ENCODE results near the gene BTG4.

The BTG4 gene

DNA sequence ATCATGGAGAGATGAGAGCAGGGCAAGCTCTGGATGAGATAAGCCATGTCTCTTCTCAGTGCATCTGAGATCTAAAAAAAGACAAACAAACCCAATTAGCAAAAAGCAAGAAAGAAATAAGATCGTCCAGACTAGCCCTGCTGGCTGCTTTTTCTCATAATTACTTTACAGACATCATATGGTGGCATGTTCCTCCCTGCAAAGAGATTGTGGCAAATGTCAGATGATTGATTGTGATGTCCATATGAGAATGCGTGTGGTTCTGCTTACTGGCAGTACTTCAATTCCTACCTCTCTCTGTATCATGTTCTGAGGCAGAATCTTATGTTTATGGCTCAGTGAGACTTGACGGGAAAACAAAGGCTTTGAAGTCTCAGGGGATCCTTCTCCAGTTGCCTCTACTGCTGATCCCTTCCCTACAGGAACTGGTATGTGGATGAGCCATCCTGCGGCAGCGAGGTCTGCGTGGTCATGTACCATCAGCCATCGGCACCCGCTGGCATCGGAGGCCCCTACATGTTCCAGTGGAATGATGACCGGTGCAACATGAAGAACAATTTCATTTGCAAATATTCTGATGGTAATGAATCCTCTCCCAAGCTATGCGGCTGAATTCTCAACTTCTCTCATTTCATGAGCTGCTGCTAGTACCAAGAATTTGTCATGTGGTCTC, 37.1 kb upstream of the BTG4 start:
- Histone ChIP-seq H4K20me1 (ENCODE audit: insufficient read depth, low read length) (no peaks in the 10 kb centered on the region), H3K4me1 (ENCODE audit: insufficient read depth, low read length) (no peaks in the 10 kb centered on the region), H2AFZ (ENCODE audit: low read depth, low read length) (no peak overlapping the region), H3K9me3 (ENCODE audit: insufficient read depth, low read length, severe bottlenecking) (no peaks in the 10 kb centered on the region), H3K4me3 (ENCODE audit: low read depth in 1 of 2, low read length in 2 of 2) (no peak overlapping the region), H3K27ac (ENCODE audit: low read length) (no peak overlapping the region), H3K36me3 (ENCODE audit: insufficient read depth, low read length) (no peaks in the 10 kb centered on the region), H3K27me3 (ENCODE audit: insufficient read depth, low read length, poor library complexity) (peaks cover 15% of the 10 kb centered on the region), H3K4me2 (ENCODE audit: insufficient read depth, low read length) (no peak overlapping the region), H3K9ac (ENCODE audit: low read depth, low read length) (no peak overlapping the region), H3K79me2 (ENCODE audit: insufficient read depth, low read length) (no peaks in the 10 kb centered on the region)
- no peak for DNase-seq
- TF ChIP-seq, protein P1, sequence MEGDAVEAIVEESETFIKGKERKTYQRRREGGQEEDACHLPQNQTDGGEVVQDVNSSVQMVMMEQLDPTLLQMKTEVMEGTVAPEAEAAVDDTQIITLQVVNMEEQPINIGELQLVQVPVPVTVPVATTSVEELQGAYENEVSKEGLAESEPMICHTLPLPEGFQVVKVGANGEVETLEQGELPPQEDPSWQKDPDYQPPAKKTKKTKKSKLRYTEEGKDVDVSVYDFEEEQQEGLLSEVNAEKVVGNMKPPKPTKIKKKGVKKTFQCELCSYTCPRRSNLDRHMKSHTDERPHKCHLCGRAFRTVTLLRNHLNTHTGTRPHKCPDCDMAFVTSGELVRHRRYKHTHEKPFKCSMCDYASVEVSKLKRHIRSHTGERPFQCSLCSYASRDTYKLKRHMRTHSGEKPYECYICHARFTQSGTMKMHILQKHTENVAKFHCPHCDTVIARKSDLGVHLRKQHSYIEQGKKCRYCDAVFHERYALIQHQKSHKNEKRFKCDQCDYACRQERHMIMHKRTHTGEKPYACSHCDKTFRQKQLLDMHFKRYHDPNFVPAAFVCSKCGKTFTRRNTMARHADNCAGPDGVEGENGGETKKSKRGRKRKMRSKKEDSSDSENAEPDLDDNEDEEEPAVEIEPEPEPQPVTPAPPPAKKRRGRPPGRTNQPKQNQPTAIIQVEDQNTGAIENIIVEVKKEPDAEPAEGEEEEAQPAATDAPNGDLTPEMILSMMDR (IDR thresholded peaks at IDR 0.05; ENCODE audit: borderline replicate concordance, extremely low read depth, low read length, poor library complexity, severe bottlenecking) = no peak
- no peak for TF ChIP-seq EZH2 (IDR thresholded peaks at IDR 0.05; ENCODE audit: borderline replicate concordance, low read depth, low read length, severe bottlenecking)
- ATAC-seq (ENCODE audit: insufficient read depth, low read depth) = no peak

DNA sequence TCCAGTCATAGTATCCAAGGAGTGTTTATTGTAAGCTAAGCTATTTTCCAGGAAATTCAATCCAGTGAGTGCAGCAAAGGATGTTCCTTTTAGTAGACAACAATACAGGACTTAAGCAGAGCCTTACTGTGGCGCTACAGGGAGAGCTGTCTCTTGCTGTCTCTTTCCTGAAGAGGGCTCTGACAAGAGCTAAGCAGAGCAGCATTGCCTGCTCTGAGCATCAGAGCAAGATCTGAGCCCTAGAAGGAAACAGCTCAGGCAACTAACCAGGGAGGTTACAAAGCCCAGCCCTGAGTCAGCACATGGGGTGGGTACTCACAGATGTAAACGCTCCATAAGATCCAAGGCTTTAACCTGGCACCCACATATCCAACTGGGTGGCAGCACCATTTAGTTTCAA, 36.3 kb upstream of the BTG4 start:
- Histone ChIP-seq H2AFZ (ENCODE audit: low read depth, low read length) (no peak overlapping the region), H3K4me3 (ENCODE audit: low read depth in 1 of 2, low read length in 2 of 2) (no peak overlapping the region), H3K4me1 (ENCODE audit: insufficient read depth, low read length) (no peaks in the 10 kb centered on the region), H4K20me1 (ENCODE audit: insufficient read depth, low read length) (no peaks in the 10 kb centered on the region), H3K27ac (ENCODE audit: low read length) (no peak overlapping the region), H3K9me3 (ENCODE audit: insufficient read depth, low read length, severe bottlenecking) (no peaks in the 10 kb centered on the region), H3K9ac (ENCODE audit: low read depth, low read length) (no peak overlapping the region), H3K36me3 (ENCODE audit: insufficient read depth, low read length) (no peaks in the 10 kb centered on the region), H3K27me3 (ENCODE audit: insufficient read depth, low read length, poor library complexity) (peaks cover 16% of the 10 kb centered on the region), H3K79me2 (ENCODE audit: insufficient read depth, low read length) (no peaks in the 10 kb centered on the region), H3K4me2 (ENCODE audit: insufficient read depth, low read length) (no peak overlapping the region)
- DNase-seq (no peak), ATAC-seq (ENCODE audit: insufficient read depth, low read depth) (no peak; the same call in 2 of the 3 replicates)
- TF ChIP-seq, protein P1 (IDR thresholded peaks at IDR 0.05; ENCODE audit: borderline replicate concordance, extremely low read depth, low read length, poor library complexity, severe bottlenecking) = no peak
- no peak for TF ChIP-seq EZH2 (IDR thresholded peaks at IDR 0.05; ENCODE audit: borderline replicate concordance, low read depth, low read length, severe bottlenecking)

DNA sequence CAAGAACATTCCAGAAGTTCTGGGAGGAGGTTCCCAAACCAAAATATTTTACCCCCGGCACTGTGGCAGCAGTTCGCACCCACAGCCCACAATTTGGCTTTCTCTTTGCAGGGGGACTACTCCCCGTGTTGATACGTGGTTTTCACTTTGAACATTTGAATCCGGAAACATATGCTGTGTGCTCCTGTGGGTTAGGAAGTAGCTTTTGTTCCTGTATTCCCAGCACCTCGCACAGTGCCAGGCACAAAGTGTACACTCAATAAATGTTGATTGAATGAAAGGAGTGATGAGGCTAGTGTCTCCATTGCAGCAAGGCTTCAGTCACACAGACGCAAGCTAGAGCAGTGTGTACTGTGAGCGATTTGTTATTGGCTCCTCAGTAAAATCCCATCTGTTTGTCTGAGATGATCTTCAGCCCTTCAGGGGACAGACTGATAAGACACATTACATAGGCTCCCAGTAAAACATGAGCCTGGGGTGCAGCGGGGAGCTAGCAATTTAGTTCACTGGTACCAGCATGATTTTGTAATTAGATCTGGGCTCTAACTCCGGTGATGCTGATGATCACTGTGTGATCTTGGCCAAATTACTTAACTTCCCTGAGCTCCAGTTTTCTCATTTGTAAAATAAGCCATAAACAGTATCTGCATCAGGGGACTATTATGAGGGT, 30.6 kb upstream of the BTG4 start:
- Histone ChIP-seq H2AFZ (ENCODE audit: low read depth, low read length) (no peak overlapping the region), H3K9ac (ENCODE audit: low read depth, low read length) (no peak overlapping the region), H3K9me3 (ENCODE audit: insufficient read depth, low read length, severe bottlenecking) (no peaks in the 10 kb centered on the region), H3K27ac (ENCODE audit: low read length) (no peak overlapping the region), H4K20me1 (ENCODE audit: insufficient read depth, low read length) (no peaks in the 10 kb centered on the region), H3K36me3 (ENCODE audit: insufficient read depth, low read length) (no peaks in the 10 kb centered on the region), H3K79me2 (ENCODE audit: insufficient read depth, low read length) (no peaks in the 10 kb centered on the region), H3K4me3 (ENCODE audit: low read depth in 1 of 2, low read length in 2 of 2) (no peak overlapping the region), H3K4me1 (ENCODE audit: insufficient read depth, low read length) (peaks cover 3% of the 10 kb centered on the region; the same call in 1 of the 2 replicates), H3K27me3 (ENCODE audit: insufficient read depth, low read length, poor library complexity) (peaks cover 23% of the 10 kb centered on the region), H3K4me2 (ENCODE audit: insufficient read depth, low read length) (peak overlapping the region; percentile 24; the same call in 1 of the 2 replicates)
- peak; percentile 35; the same call in 1 of the 3 replicates for ATAC-seq (ENCODE audit: insufficient read depth, low read depth)
- no peak for DNase-seq
- TF ChIP-seq, protein P1 (IDR thresholded peaks at IDR 0.05; ENCODE audit: borderline replicate concordance, extremely low read depth, low read length, poor library complexity, severe bottlenecking) = no peak
- TF ChIP-seq EZH2 (IDR thresholded peaks at IDR 0.05; ENCODE audit: borderline replicate concordance, low read depth, low read length, severe bottlenecking) = no peak

All from DND-41 (cell line).